WTC11 (cell line): ENCODE data around the gene CLIC5. TPM values are rescaled to one million over a fixed set of nuclear protein-coding genes. Genes with fewer than 3 reads are reported as not detected.

Source experiments
- ATAC-seq: fragments of 200-7000 bp; cut with Tn5 transposase; 2 replicates; pipeline ENCODE4 v1.10.0; 2021; ENCODE audit warnings: mild to moderate bottlenecking, moderate library complexity
- CTCF ChIA-PET: fragments of 300-600 bp; sonication (Branson Sonifier 250); formaldehyde crosslinking; loops from one replicate; lab custom pipeline; 2021; ENCODE audit warnings: antibody characterized with exemption; lab: Charles Lee
- POLR2A ChIA-PET: fragments of 350-600 bp; sonication (Branson Sonifier 250); formaldehyde crosslinking; loops from one replicate; lab custom pipeline; 2021; ENCODE audit warnings: antibody characterized with exemption; lab: Charles Lee
- DNase-seq: peaks from one replicate; pipeline ENCODE4 v3.0.0; 2021; ENCODE audit warnings: low spot score
- H3K27ac Mint-ChIP-seq: 2 replicates; pipeline ENCODE4 v1.8.0; 2021; ENCODE audit warnings: mixed read lengths
- H3K27me3 Mint-ChIP-seq: 2 replicates; pipeline ENCODE4 v1.8.0; 2021; ENCODE audit warnings: low read depth, mild to moderate bottlenecking, moderate library complexity, mixed read lengths
- H3K36me3 Mint-ChIP-seq: 2 replicates; pipeline ENCODE4 v1.8.0; 2021; ENCODE audit warnings: mixed read lengths
- H3K4me1 Mint-ChIP-seq: 2 replicates; pipeline ENCODE4 v1.8.0; 2022; ENCODE audit warnings: mixed read lengths
- H3K4me3 Mint-ChIP-seq: 2 replicates; pipeline ENCODE4 v1.8.0; 2021; ENCODE audit warnings: mild to moderate bottlenecking, moderate library complexity, mixed read lengths
- H3K9me3 Mint-ChIP-seq: 2 replicates; pipeline ENCODE4 v1.8.0; 2021; ENCODE audit warnings: mixed read lengths
- ATF2 ChIP-seq: sonication (generic); formaldehyde crosslinking; IDR thresholded peaks from 2 replicates; pipeline ENCODE4 v1.8.1; 2022; ENCODE audit warnings: low read depth, missing genetic modification reagents, borderline replicate concordance
- CREM ChIP-seq: sonication (generic); formaldehyde crosslinking; IDR thresholded peaks from 2 replicates; pipeline ENCODE4 v1.8.1; 2022; ENCODE audit warnings: mild to moderate bottlenecking, missing genetic modification reagents, moderate library complexity
- ERG ChIP-seq: fragments of 250-450 bp; sonication (Bioruptor Pico); IDR thresholded peaks from 2 replicates; pipeline ENCODE4 v1.8.0; 2021; ENCODE audit warnings: mild to moderate bottlenecking
- FOXP1 ChIP-seq: sonication (generic); formaldehyde crosslinking; IDR thresholded peaks from 2 replicates; pipeline ENCODE4 v1.8.0; 2022; ENCODE audit warnings: missing genetic modification reagents, mild to moderate bottlenecking, moderate library complexity, borderline replicate concordance
- FOXP4 ChIP-seq: sonication (generic); formaldehyde crosslinking; IDR thresholded peaks from 2 replicates; pipeline ENCODE4 v1.8.0; 2022; ENCODE audit warnings: mild to moderate bottlenecking, missing genetic modification reagents
- GABPB1 ChIP-seq: sonication (generic); formaldehyde crosslinking; IDR thresholded peaks from 2 replicates; pipeline ENCODE4 v1.8.1; 2023; ENCODE audit warnings: mild to moderate bottlenecking, missing genetic modification reagents
- RORB ChIP-seq: fragments of 250-450 bp; sonication (Bioruptor Pico); IDR thresholded peaks from 2 replicates; pipeline ENCODE4 v1.9.0; 2021; ENCODE audit warnings: mild to moderate bottlenecking
- STAT6 ChIP-seq: sonication (generic); formaldehyde crosslinking; conservative IDR thresholded peaks from 2 replicates; pipeline ENCODE4 v1.8.1; 2023; ENCODE audit warnings: mild to moderate bottlenecking, low read depth, missing genetic modification reagents, moderate library complexity
- ZNF416 ChIP-seq: fragments of 250-450 bp; sonication (Bioruptor Pico); IDR thresholded peaks from 2 replicates; pipeline ENCODE4 v1.9.0; 2021; ENCODE audit warnings: mild to moderate bottlenecking, inconsistent platforms
- ZNF425 ChIP-seq: fragments of 250-450 bp; sonication (Bioruptor Pico); conservative IDR thresholded peaks from 2 replicates; pipeline ENCODE4 v1.9.0; 2021; ENCODE audit warnings: mild to moderate bottlenecking
- ZNF671 ChIP-seq: fragments of 250-450 bp; sonication (Bioruptor Pico); IDR thresholded peaks from 2 replicates; pipeline ENCODE4 v1.8.0; 2021; ENCODE audit warnings: mild to moderate bottlenecking
- total RNA-seq: library from RNA; stranded (reverse); gene quantifications from 3 replicates; pipeline ENCODE4 v1.2.3, GENCODE V29; 2021
- TF ChIP-seq, protein P1 (sequence below): sonication (generic); formaldehyde crosslinking; IDR thresholded peaks from 2 replicates; pipeline ENCODE4 v1.8.1; 2022; ENCODE audit warnings: missing genetic modification reagents, borderline replicate concordance
- TF ChIP-seq, protein P2 (sequence below): fragments of 250-450 bp; sonication (Bioruptor Pico); IDR thresholded peaks from 2 replicates; pipeline ENCODE4 v1.9.0; 2021; ENCODE audit warnings: mild to moderate bottlenecking

Gene CLIC5
- total RNA-seq, 1 experiment from 2014 or later, result 0.22 TPM

DNA sequence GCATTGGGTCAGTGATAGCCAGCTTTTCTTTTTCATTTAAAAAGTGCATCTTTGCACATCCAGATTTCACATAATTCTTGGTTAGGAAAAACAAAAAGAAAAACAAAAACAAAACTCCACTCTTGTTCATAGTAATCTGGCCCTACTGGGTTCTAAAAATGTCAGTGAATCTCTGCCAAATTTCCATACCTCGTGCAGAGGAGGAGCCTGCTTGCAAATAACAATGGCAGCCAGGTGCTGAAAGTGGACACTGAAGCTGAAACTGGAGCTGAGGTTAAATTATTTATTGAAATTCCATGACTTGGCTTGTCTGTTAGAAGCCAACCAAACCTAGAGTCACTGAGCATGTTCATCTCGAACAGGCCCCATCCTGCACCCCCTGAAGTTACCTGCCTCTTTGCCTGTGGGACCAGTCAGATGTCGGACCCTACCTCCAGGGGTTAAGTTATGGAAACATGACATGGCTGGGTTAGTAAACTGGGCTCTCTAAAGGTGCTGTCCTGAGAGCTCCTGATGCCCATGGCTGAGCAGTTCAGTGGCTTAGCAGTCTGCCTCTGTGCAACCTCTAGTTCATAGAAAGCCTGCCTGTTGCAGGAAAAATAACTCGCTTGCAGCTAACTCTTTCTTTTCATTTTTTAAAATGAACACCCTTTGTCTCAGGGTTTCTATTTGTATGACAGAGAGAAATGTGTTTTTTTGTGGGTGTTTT is 42.7 kb downstream of the CLIC5 start:
- no peak overlapping the region for H3K27ac Mint-ChIP-seq

More for the DNA sequence above, 42.7 kb downstream of the CLIC5 start:
- H3K36me3 Mint-ChIP-seq, result 0 out of 2 replicates have a peak, but pooled peaks cover 4% of the 10 kb centered on the region
- ChIA-PET POLR2A (interaction anchor here (0.5 kb wide), 2 partner anchors 157 to 1817 kb away, joined by 4 to 5 read pairs; partner anchors contain the start of gene ENPP4), CTCF (interaction anchor here (1.4 kb wide), 1 partner anchor 26 kb away, joined by 3 read pairs; no protein-coding TSS in a partner anchor)
- no peaks in the 10 kb centered on the region; the same call in 1 of the 2 replicates for H3K27me3 Mint-ChIP-seq
- peaks cover 20% of the 10 kb centered on the region for H3K4me1 Mint-ChIP-seq
- no peak for TF ChIP-seq ZNF425 (CRISPR knock-in tag)
- no peak for TF ChIP-seq ATF2 (CRISPR knock-in tag)
- TF ChIP-seq, protein P1, sequence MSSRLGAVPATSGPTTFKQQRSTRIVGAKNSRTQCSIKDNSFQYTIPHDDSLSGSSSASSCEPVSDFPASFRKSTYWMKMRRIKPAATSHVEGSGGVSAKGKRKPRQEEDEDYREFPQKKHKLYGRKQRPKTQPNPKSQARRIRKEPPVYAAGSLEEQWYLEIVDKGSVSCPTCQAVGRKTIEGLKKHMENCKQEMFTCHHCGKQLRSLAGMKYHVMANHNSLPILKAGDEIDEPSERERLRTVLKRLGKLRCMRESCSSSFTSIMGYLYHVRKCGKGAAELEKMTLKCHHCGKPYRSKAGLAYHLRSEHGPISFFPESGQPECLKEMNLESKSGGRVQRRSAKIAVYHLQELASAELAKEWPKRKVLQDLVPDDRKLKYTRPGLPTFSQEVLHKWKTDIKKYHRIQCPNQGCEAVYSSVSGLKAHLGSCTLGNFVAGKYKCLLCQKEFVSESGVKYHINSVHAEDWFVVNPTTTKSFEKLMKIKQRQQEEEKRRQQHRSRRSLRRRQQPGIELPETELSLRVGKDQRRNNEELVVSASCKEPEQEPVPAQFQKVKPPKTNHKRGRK (CRISPR knock-in tag), result no peak
- no peak for TF ChIP-seq STAT6 (CRISPR knock-in tag)
- TF ChIP-seq RORB (CRISPR knock-in tag), result no peak
- no peak for TF ChIP-seq ZNF671 (CRISPR knock-in tag)
- no peak for TF ChIP-seq ZNF416 (CRISPR knock-in tag)
- no peak for TF ChIP-seq GABPB1
- no peak for TF ChIP-seq ERG (CRISPR knock-in tag)
- TF ChIP-seq FOXP1, result no peak
- TF ChIP-seq FOXP4 (CRISPR knock-in tag), result no peak
- TF ChIP-seq, protein P2, sequence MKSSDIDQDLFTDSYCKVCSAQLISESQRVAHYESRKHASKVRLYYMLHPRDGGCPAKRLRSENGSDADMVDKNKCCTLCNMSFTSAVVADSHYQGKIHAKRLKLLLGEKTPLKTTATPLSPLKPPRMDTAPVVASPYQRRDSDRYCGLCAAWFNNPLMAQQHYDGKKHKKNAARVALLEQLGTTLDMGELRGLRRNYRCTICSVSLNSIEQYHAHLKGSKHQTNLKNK (CRISPR knock-in tag), result no peak
- TF ChIP-seq CREM (CRISPR knock-in tag), result no peak
- ATAC-seq (no peak), DNase-seq (no peak)
- H3K9me3 Mint-ChIP-seq, result peaks cover 7% of the 10 kb centered on the region; the same call in 1 of the 2 replicates
- no peak overlapping the region for H3K4me3 Mint-ChIP-seq
